GM19438 (cell line): Measurements from ENCODE around the gene CTCF.

Experiments
- ATAC-seq: cut with Tn5 transposase; IDR thresholded peaks from one replicate; pipeline ENCODE4 v1.9.1; 2021; ENCODE audit warnings: low read depth; ENCODE audit not compliant: unreplicated experiment

CTCF gene

GRCh38 chr16:67650023-67650422, 87.7 kb downstream of the CTCF start:
- no peak for ATAC-seq

DNA sequence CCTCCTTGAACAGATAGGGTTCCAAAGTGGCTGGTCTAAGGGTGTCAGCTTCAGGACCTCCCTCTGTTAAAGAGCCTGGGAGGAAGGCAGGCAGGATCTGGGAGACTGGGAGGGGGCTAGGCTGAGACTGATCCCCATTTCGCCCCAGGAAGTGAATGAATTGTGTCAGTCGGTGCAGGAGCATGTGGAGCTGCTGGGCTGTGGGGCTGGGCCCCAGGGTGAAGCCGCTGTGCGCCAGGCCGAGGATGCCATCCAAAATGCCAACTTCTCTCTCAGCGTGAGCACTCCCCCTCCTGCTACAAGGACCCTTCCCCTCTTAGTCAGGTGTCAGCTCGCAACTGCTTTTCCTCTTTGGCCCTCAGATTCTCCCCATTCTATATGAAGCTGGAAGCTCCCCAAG, 88.7 kb downstream of the CTCF start:
- ATAC-seq: no peak

GRCh38 chr16:67651847-67652246, 89.5 kb downstream of the CTCF start:
- ATAC-seq: no peak

GRCh38 chr16:67652578-67653127, 90.3 kb downstream of the CTCF start:
- no peak for ATAC-seq

GRCh38 chr16:67653128-67653788, 90.9 kb downstream of the CTCF start:
- ATAC-seq: no peak

- ATAC-seq: no peak
Observed at GRCh38 chr16:67653789-67654402, 91.6 kb downstream of the CTCF start.

DNA sequence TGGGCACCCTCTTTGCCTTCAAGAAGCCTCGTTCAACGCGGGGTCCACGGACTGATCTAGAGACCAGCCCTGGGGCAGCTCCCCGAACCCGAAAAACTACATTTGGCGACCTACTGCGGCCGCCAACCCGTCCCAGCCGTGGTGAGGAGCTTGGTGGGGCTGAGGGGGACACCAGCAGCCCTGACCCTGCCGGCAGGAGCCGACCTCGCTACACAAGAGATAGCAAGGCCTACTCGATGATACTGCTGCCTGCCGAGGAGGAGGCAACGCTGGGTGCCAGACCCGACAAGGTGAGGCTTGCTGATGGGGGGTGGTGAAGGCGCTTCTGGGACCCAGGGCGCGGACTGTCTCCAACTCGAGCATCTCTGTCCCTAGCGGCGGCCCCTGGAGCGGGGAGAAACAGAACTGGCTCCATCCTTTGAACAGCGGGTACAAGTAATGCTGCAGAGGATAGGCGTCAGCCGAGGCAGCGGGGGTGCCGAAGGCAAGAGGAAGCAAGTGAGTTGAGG, 92.1 kb downstream of the CTCF start:
- no peak for ATAC-seq

DNA sequence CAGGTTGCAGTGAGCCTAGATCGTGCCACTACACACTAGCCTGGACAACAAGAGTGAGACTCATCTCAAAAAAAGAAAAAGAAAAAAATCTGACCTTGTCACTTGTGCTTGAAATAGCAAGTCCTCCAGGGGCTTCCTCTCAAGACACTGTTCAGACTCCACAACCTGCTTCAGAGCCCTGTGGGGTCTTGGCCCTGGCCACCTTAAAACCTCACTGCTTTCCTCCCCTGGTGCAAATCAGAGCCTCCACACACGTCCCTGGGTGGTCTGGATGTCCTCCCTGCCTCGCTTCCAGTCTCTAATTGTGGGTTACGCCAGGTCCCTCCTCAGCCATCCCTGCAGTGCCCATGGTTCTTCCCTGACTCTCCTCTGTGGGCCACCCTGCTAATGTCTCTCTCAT, 93.0 kb downstream of the CTCF start:
- no peak for ATAC-seq

DNA sequence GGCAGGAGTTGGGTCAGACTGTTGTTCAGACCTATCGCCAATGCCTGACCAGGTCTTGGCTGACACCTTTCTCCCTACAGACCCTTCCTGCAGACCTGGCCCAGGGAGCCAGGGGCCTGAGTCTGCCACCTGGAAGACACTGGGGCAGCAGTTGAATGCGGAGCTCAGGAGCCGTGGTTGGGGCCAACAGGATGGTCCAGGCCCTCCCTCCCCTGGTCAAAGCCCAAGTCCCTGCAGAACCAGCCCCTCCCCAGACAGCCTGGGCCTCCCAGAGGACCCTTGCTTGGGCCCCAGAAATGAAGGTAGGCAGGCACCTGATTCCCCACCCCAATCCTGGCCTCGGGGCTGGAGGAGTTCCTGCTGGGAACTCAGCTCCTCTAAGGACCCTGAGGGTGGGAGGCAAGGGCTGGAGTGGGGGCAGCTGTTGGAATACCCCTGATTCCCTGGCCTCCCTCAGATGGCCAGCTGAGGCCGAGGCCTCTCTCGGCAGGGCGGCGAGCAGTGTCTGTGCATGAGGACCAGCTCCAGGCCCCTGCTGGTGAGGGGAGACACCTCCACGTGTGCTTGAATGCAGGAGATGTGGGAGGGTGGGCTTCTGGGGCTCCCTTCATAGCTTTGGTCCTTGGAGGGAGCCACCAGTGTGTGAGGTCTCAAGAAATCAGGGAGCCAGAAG, 94.2 kb downstream of the CTCF start:
- ATAC-seq: no peak

DNA sequence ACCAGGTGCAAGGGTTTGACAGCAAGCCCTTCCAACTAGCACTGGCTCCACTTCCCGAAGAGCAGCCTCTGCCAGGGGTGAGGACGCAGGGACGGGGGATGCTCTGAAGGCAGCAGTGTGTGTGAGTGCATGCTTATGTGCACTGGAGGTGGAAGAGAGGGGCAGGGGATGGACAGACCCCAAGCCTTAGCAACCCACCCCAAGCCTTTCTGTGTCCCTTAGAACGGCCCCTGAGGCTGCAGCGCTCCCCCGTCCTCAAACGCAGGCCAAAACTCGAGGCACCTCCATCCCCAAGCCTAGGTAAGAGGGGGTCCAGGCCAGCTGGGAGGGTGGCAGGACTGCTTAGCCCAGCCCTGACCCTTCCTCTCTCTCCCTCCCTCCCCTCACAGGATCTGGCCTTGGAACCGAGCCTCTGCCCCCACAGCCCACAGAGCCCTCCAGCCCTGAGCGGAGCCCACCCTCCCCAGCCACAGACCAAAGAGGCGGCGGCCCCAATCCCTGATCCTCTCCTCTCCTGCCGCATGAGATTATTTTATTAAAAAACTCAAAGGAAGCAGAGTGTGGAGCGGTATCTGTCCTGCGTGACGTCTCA, 94.8 kb downstream of the CTCF start:
- ATAC-seq: no peak

GRCh38 chr16:67657751-67658518, 95.6 kb downstream of the CTCF start:
- ATAC-seq: no peak

- no peak for ATAC-seq
Observed at GRCh38 chr16:67658849-67659674, 96.7 kb downstream of the CTCF start.

- ATAC-seq: peak; percentile 57
Observed at GRCh38 chr16:67659675-67660563, 97.6 kb downstream of the CTCF start, which contains the start of gene ACD. Gene ACD, minus strand, starts transcription at chr16:67660260. Its CDS starts 40 bp downstream, at chr16:67660220.

- ATAC-seq: peak; percentile 79
Observed at GRCh38 chr16:67660564-67661028, 98.3 kb downstream of the CTCF start, which contains the start of gene PARD6A. Gene PARD6A, plus strand, starts transcription at chr16:67660960. Its CDS starts 79 bp downstream, at chr16:67661039.

- ATAC-seq: no peak
Observed at GRCh38 chr16:67661101-67661761, 98.9 kb downstream of the CTCF start.

DNA sequence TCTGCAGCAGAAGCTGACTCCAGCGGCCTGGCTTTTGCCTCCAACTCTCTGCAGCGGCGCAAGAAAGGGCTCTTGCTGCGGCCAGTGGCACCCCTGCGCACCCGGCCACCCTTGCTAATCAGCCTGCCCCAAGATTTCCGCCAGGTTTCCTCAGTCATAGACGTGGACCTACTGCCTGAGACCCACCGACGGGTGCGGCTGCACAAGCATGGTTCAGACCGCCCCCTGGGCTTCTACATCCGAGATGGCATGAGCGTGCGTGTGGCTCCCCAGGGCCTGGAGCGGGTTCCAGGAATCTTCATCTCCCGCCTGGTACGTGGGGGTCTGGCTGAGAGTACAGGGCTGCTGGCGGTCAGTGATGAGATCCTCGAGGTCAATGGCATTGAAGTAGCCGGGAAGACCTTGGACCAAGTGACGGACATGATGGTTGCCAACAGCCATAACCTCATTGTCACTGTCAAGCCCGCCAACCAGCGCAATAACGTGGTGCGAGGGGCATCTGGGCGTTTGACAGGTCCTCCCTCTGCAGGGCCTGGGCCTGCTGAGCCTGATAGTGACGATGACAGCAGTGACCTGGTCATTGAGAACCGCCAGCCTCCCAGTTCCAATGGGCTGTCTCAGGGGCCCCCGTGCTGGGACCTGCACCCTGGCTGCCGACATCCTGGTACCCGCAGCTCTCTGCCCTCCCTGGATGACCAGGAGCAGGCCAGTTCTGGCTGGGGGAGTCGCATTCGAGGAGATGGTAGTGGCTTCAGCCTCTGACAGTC, 99.7 kb downstream of the CTCF start:
- ATAC-seq: no peak

- no peak for ATAC-seq
Observed at GRCh38 chr16:67662653-67663010, 100.3 kb downstream of the CTCF start.
